K562 (cell line): ENCODE measurements around the gene RNF126. TPM values are rescaled to one million over a fixed set of nuclear protein-coding genes. Genes with fewer than 3 reads are reported as not detected.
A peak's percentile ranks its signal among the peaks of the same experiment; 100 is the strongest.

Source experiments
- CTCF ChIP-seq, 3 experiments: IDR thresholded peaks in 2 of 3; conservative IDR thresholded peaks in 1 of 3; 2 replicates each; pipeline ENCODE4 v1.5.1; 2011 to 2012; ENCODE audit warnings: low read length in 3 of 3, mild to moderate bottlenecking in 3 of 3, control low read depth in 2 of 3, improper control_type of control experiment in 1 of 3, inconsistent platforms in 1 of 3, low read depth in 1 of 3, mixed read lengths in 1 of 3, moderate library complexity in 1 of 3; ENCODE audit not compliant: insufficient read depth in 2 of 3
- EP300 ChIP-seq: IDR thresholded peaks from 2 replicates; pipeline ENCODE4 v1.6.1; 2012; ENCODE audit warnings: low read length, improper control_type of control experiment
- HNRNPK ChIP-seq: fragments of 200-400 bp; formaldehyde crosslinking; IDR thresholded peaks from one replicate; pipeline ENCODE4 v1.6.1; 2018; ENCODE audit warnings: mild to moderate bottlenecking, low read depth, low read length; ENCODE audit not compliant: poor library complexity, severe bottlenecking
- MTF1 ChIP-seq: fragments of 250-450 bp; sonication (Bioruptor Pico); IDR thresholded peaks from 2 replicates; pipeline ENCODE4 v1.9.0; 2021; ENCODE audit warnings: moderate library complexity, mild to moderate bottlenecking, inconsistent platforms, borderline replicate concordance
- NCOA4 ChIP-seq: fragments of 450-650 bp; IDR thresholded peaks from 2 replicates; pipeline ENCODE4 v1.6.1; 2018; ENCODE audit warnings: mild to moderate bottlenecking; ENCODE audit not compliant: partially characterized antibody
- RBFOX2 ChIP-seq: fragments of 200-400 bp; formaldehyde crosslinking; IDR thresholded peaks from 2 replicates; pipeline ENCODE4 v1.6.1; 2017; ENCODE audit warnings: low read depth, mild to moderate bottlenecking, low read length, moderate library complexity
- RUNX1 ChIP-seq: sonication (generic); IDR thresholded peaks from 2 replicates; pipeline ENCODE4 v1.6.1; 2016; ENCODE audit warnings: antibody characterized with exemption, low read depth
- SMARCB1 ChIP-seq: IDR thresholded peaks from 2 replicates; pipeline ENCODE4 v1.6.1; 2011; ENCODE audit warnings: improper control_type of control experiment, low read depth; ENCODE audit not compliant: insufficient read length
- ZNF316 ChIP-seq: fragments of 450-650 bp; IDR thresholded peaks from 2 replicates; pipeline ENCODE4 v1.6.1; 2016
- ZNF318 ChIP-seq, 2 experiments: fragments of 450-650 bp; IDR thresholded peaks; 2 replicates each; pipeline ENCODE4 v1.6.1; 2016; ENCODE audit warnings: mild to moderate bottlenecking in 2 of 2, borderline replicate concordance in 1 of 2, low read depth in 1 of 2, moderate library complexity in 1 of 2
- ZNF583 ChIP-seq: fragments of 250-450 bp; sonication (Bioruptor Pico); IDR thresholded peaks from 2 replicates; pipeline ENCODE4 v1.4.0; 2020
- polyA plus RNA-seq, 8 experiments: library from polyadenylated mRNA; depleted of rRNA in 4 of 8; stranded (reverse) in 5 of 8; unstranded in 3 of 8; fragments of >200 nt; fragmentation: Nextera tagmentation in 2 of 8; fragmentation: Illumina TruSeq in 1 of 8; extraction: Ambion mirVana in 2 of 8; extraction: Trizol in 1 of 8; gene quantifications; 2 replicates each; pipeline versions ENCODE4 v1.2.1 to v1.2.3, GENCODE V29; 2011 to 2014; ENCODE audit warnings: inconsistent platforms in 1 of 8, missing spikeins in 1 of 8
- total RNA-seq, 7 experiments: library from RNA; depleted of rRNA in 6 of 7; stranded (reverse); fragments of >200 nt in 6 of 7; fragmentation: Illumina TruSeq in 2 of 7; extraction: Trizol in 2 of 7; gene quantifications; 2 replicates each; pipeline versions ENCODE4 v1.2.1 to v1.2.3, GENCODE V29; 2011 to 2021; ENCODE audit warnings: low replicate concordance in 1 of 7
- TF ChIP-seq, protein P1 (sequence below): fragments of 250-450 bp; sonication (Bioruptor Pico); IDR thresholded peaks from 2 replicates; pipeline ENCODE4 v1.5.0; 2021; ENCODE audit warnings: mild to moderate bottlenecking, borderline replicate concordance
- TF ChIP-seq, protein P2 (sequence below): IDR thresholded peaks from 2 replicates; pipeline ENCODE4 v1.6.1; 2011; ENCODE audit warnings: borderline replicate concordance, low read depth, mild to moderate bottlenecking, moderate library complexity, low read length; ENCODE audit not compliant: insufficient read depth, poor library complexity, severe bottlenecking

RNF126 gene
- total and polyA plus RNA-seq, 9 of the 15 experiments (the other 6 are each of a cell fraction or from before 2014, with no cell fraction given), result 0.27 to 101 (median 12.3) TPM

DNA sequence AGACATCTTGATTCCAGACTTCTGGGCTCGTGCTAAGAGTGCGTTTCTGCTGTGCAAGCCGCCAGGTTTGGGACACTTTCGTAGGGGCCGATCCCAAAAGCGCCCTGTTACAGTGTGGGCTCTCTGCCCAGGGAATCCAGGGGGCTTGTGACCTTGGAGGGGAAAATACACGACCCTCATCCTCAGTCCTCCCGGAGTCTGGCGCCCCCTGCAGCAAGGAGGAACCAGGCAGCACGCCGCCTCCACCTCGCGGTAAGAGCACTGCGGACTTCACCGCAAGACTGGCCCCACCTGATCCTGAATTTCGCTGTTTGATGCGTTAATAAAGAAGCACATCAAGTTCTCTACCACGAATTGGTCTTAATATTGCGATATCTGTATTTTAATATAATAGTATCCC lies 34.8 kb downstream of the RNF126 start (continued):
- TF ChIP-seq, protein P1, sequence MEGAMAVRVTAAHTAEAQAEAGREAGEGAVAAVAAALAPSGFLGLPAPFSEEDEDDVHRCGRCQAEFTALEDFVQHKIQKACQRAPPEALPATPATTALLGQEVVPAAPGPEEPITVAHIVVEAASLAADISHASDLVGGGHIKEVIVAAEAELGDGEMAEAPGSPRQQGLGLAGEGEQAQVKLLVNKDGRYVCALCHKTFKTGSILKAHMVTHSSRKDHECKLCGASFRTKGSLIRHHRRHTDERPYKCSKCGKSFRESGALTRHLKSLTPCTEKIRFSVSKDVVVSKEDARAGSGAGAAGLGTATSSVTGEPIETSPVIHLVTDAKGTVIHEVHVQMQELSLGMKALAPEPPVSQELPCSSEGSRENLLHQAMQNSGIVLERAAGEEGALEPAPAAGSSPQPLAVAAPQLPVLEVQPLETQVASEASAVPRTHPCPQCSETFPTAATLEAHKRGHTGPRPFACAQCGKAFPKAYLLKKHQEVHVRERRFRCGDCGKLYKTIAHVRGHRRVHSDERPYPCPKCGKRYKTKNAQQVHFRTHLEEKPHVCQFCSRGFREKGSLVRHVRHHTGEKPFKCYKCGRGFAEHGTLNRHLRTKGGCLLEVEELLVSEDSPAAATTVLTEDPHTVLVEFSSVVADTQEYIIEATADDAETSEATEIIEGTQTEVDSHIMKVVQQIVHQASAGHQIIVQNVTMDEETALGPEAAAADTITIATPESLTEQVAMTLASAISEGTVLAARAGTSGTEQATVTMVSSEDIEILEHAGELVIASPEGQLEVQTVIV (CRISPR knock-in tag), result no peak
- no peak for TF ChIP-seq SMARCB1
- TF ChIP-seq NCOA4, result no peak
- TF ChIP-seq HNRNPK, result no peak
- no peak for TF ChIP-seq RUNX1
- no peak for TF ChIP-seq RBFOX2
- TF ChIP-seq ZNF316, result no peak
- TF ChIP-seq ZNF583, result no peak
- TF ChIP-seq EP300, result no peak
- TF ChIP-seq MTF1 (CRISPR knock-in tag), result no peak
- TF ChIP-seq ZNF318 (IDR thresholded peaks at IDR 0.05; ENCODE audit: borderline replicate concordance in 1 of 2, low read depth in 1 of 2), result no peak
- TF ChIP-seq, protein P2, sequence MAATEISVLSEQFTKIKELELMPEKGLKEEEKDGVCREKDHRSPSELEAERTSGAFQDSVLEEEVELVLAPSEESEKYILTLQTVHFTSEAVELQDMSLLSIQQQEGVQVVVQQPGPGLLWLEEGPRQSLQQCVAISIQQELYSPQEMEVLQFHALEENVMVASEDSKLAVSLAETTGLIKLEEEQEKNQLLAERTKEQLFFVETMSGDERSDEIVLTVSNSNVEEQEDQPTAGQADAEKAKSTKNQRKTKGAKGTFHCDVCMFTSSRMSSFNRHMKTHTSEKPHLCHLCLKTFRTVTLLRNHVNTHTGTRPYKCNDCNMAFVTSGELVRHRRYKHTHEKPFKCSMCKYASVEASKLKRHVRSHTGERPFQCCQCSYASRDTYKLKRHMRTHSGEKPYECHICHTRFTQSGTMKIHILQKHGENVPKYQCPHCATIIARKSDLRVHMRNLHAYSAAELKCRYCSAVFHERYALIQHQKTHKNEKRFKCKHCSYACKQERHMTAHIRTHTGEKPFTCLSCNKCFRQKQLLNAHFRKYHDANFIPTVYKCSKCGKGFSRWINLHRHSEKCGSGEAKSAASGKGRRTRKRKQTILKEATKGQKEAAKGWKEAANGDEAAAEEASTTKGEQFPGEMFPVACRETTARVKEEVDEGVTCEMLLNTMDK, result peak; percentile 54
- peak; percentile 18 to 50 (median 44); a peak in 4 of 6 replicates for TF ChIP-seq CTCF (IDR thresholded peaks at IDR 0.05 in 2 of 3, conservative IDR thresholded peaks at IDR 0.05 in 1 of 3; ENCODE audit: insufficient read depth in 2 of 3, low read depth in 1 of 3, low read length in 3 of 3)
